Choroid plexus epithelial cell (primary cell): ENCODE data around the gene PARD3B.
A peak's percentile ranks its signal among the peaks of the same experiment; 100 is the strongest.

Experiments
- DNase-seq: peaks from one replicate; pipeline ENCODE4 v3.0.0-alpha.2; 2010; ENCODE audit warnings: low read depth
- H3K4me3 ChIP-seq: 2 replicates; pipeline ENCODE4 v1.5.1; 2011; ENCODE audit warnings: low read depth, mild to moderate bottlenecking, control low read depth, low read length, moderate library complexity
- CTCF ChIP-seq: conservative IDR thresholded peaks from 2 replicates; pipeline ENCODE4 v1.5.1; 2011; ENCODE audit warnings: low read depth, mild to moderate bottlenecking, control low read depth, inconsistent platforms, low read length, moderate library complexity

Gene PARD3B

GRCh38 chr2:205357732-205358131, 812.5 kb downstream of the PARD3B start:
- no peak overlapping the region for H3K4me3 ChIP-seq
- no peak for DNase-seq
- no peak for TF ChIP-seq CTCF

- H3K4me3 ChIP-seq: no peak overlapping the region
- peak; percentile 28 for DNase-seq
- no peak for TF ChIP-seq CTCF
Measured at GRCh38 chr2:205358351-205358815, 813.1 kb downstream of the PARD3B start.

GRCh38 chr2:205361272-205361671, 816.0 kb downstream of the PARD3B start:
- no peak overlapping the region for H3K4me3 ChIP-seq
- DNase-seq: no peak
- TF ChIP-seq CTCF: no peak

GRCh38 chr2:205361970-205362369, 816.7 kb downstream of the PARD3B start:
- DNase-seq: no peak
- no peak overlapping the region for H3K4me3 ChIP-seq
- no peak for TF ChIP-seq CTCF

GRCh38 chr2:205364261-205364660, 819.0 kb downstream of the PARD3B start:
- no peak for TF ChIP-seq CTCF
- DNase-seq: no peak
- no peak overlapping the region for H3K4me3 ChIP-seq

- DNase-seq: no peak
- TF ChIP-seq CTCF: no peak
- H3K4me3 ChIP-seq: no peak overlapping the region
Measured at GRCh38 chr2:205366336-205367060, 821.2 kb downstream of the PARD3B start.

- H3K4me3 ChIP-seq: no peak overlapping the region
- TF ChIP-seq CTCF: no peak
- no peak for DNase-seq
Measured at GRCh38 chr2:205367331-205367935, 822.2 kb downstream of the PARD3B start.
